Fibroblast of lung (primary cell): ENCODE results near the gene TLK2.

Experiments used
- EZH2 ChIP-seq: IDR thresholded peaks from 2 replicates; pipeline ENCODE4 v1.5.1; 2012; ENCODE audit warnings: low read length, control low read depth, mild to moderate bottlenecking; ENCODE audit errors: missing control alignments
- TF ChIP-seq, protein P1 (sequence below), 2 donors: IDR thresholded peaks in 1 of 2; conservative IDR thresholded peaks in 1 of 2; 1 replicate in 1 of 2; 2 replicates in 1 of 2; pipeline ENCODE4 v1.5.1; 2011 to 2012; ENCODE audit warnings: low read length in 2 of 2, control low read depth in 1 of 2, inconsistent platforms in 1 of 2, low read depth in 1 of 2, mild to moderate bottlenecking in 1 of 2

DNA sequence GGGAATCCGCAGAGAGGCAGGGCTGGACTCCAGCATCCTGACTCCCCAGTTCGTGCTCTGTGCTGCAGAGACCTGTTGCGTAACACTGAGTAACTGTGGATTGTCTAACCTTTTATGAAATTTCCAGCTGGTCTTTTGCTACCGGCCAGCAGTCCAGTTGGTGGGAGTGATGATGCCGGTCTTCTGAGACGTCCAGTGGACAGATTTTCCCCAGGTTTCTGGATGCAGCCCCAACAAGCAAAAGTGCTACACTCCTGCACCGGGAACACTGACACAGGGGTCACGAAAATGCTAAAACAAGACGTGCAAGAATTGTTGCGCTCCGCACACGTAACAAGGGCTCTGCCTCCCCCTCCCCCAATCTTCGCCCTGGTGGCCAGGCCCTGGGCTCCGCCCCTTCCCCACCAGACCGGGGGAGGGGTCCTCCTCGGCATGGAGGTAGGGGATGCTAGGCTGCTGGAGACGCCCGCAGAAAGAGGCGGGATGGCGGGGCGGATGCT is 148.1 kb downstream of the TLK2 start:
- TF ChIP-seq, protein P1, sequence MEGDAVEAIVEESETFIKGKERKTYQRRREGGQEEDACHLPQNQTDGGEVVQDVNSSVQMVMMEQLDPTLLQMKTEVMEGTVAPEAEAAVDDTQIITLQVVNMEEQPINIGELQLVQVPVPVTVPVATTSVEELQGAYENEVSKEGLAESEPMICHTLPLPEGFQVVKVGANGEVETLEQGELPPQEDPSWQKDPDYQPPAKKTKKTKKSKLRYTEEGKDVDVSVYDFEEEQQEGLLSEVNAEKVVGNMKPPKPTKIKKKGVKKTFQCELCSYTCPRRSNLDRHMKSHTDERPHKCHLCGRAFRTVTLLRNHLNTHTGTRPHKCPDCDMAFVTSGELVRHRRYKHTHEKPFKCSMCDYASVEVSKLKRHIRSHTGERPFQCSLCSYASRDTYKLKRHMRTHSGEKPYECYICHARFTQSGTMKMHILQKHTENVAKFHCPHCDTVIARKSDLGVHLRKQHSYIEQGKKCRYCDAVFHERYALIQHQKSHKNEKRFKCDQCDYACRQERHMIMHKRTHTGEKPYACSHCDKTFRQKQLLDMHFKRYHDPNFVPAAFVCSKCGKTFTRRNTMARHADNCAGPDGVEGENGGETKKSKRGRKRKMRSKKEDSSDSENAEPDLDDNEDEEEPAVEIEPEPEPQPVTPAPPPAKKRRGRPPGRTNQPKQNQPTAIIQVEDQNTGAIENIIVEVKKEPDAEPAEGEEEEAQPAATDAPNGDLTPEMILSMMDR (conservative IDR thresholded peaks at IDR 0.05 in 1 of 2, IDR thresholded peaks at IDR 0.05 in 1 of 2; ENCODE audit: low read depth in 1 of 2, low read length in 2 of 2) = no peak
- no peak for TF ChIP-seq EZH2
